ENCODE data around the gene TNFAIP8L2.
A peak's percentile ranks its signal among the peaks of the same experiment; 100 is the strongest.
"Not testable (repeated sequence)": the region's sequence is repeated elsewhere in the genome, so short reads cannot be mapped to it uniquely, and the experiment has no call there.

The TNFAIP8L2 gene

DNA sequence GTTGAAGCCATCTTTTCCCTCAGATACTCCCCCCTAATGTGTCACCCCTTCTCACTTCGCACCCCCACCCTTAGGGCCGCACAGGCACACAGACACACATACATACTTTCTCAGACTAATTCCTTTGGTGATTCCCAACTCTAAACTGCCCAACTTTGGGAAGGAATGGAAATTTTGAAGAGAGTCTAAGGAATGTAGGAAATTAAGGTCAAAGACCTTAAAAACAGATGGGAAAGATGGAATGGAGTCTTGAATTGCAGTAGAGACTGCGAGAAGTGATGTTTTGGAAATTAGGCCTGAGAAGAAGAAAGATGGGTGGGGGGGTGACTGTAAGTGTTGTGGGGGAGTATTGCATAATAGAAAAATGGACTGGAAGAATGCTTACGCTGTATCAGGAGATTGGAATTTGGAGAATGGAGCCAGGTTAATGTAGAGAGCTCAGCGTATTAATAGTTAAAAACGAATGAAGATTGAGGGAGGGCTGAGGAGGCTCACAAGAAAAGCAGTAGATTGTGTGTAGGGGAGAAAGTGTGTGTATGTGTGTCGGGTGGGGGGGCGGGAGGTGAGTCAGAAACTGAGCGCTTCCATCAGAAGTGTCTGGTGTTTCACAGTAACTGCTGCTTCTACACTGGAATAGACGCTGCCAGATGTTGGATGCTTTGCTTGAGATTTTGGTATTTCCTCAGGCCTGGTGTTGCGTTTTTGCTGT lies 43.6 kb downstream of the TNFAIP8L2 start:
- DNase-seq, result no peak
- TF ChIP-seq EZH2phosphoT487 (IDR thresholded peaks at IDR 0.05; ENCODE audit: low read length) (no peak), EZH2 (optimal IDR thresholded peaks at IDR 0.05; ENCODE audit: low read depth, low read length) (no peak)
- TF ChIP-seq, protein P1, sequence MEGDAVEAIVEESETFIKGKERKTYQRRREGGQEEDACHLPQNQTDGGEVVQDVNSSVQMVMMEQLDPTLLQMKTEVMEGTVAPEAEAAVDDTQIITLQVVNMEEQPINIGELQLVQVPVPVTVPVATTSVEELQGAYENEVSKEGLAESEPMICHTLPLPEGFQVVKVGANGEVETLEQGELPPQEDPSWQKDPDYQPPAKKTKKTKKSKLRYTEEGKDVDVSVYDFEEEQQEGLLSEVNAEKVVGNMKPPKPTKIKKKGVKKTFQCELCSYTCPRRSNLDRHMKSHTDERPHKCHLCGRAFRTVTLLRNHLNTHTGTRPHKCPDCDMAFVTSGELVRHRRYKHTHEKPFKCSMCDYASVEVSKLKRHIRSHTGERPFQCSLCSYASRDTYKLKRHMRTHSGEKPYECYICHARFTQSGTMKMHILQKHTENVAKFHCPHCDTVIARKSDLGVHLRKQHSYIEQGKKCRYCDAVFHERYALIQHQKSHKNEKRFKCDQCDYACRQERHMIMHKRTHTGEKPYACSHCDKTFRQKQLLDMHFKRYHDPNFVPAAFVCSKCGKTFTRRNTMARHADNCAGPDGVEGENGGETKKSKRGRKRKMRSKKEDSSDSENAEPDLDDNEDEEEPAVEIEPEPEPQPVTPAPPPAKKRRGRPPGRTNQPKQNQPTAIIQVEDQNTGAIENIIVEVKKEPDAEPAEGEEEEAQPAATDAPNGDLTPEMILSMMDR (IDR thresholded peaks at IDR 0.05; ENCODE audit: low read length), result no peak
- Histone ChIP-seq H3F3A (ENCODE audit: insufficient read depth, low read length) (peaks cover 8% of the 10 kb centered on the region), H2AFZ (ENCODE audit: low read length) (no peak overlapping the region), H3K4me3 (ENCODE audit: low read length) (peak overlapping the region; percentile 93), H3K9me2 (replicated peaks; ENCODE audit: insufficient read depth, low read length) (no peaks in the 10 kb centered on the region), H3K9me3 (replicated peaks; ENCODE audit: insufficient read depth, low read length) (no peaks in the 10 kb centered on the region), H4K20me1 (ENCODE audit: insufficient read depth, low read length) (no peaks in the 10 kb centered on the region; the same call in 1 of the 2 replicates), H3K9ac (ENCODE audit: low read length) (peak overlapping the region; percentile 68; the same call in 1 of the 2 replicates), H3K27ac (ENCODE audit: low read length) (no peak overlapping the region), H3K27me3 (replicated peaks; ENCODE audit: insufficient read depth, low read length) (no peaks in the 10 kb centered on the region), H3K79me2 (ENCODE audit: low read length) (peaks cover 64% of the 10 kb centered on the region), H3K4me1 (ENCODE audit: low read length) (peaks cover 9% of the 10 kb centered on the region), H3K4me2 (ENCODE audit: low read depth, low read length) (peak overlapping the region; percentile 89), H3K36me3 (replicated peaks; ENCODE audit: insufficient read depth, low read length) (0 out of 2 replicates have a peak, but pooled peaks cover 7% of the 10 kb centered on the region)

DNA sequence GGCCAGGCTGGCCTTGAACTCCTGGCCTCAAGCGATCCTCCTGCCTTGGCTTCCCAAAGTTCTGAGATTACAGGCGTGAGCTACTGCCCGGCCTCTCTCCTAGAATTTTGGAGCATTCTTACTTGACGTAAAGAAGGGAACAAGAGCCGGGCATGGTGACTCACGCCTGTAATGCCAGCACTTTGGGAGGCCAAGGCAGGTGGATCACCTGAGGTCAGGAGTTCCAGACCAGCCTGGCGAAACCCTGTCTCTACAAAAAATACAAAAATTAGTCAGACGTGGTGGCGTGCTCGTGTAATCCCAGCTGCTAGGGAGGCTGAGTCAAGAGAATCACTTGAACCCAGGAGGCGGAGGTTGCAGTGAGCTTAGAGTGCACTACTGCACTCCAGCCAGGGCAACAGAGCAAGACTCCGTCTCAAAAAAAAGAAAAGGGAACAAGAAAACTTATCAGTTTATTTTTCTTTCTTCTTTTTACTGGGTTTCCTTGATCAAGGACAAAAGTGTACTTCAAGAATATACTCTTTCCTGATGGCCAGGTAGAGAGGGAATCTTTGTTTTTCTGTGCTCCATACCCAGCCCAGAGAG lies 49.0 kb downstream of the TNFAIP8L2 start:
- not testable (repeated sequence) for H3K4me1 ChIP-seq (ENCODE audit: low read length); H4K20me1 ChIP-seq (ENCODE audit: insufficient read depth, low read length); H3F3A ChIP-seq (ENCODE audit: insufficient read depth, low read length); H3K27me3 ChIP-seq (replicated peaks; ENCODE audit: insufficient read depth, low read length); H2AFZ ChIP-seq (ENCODE audit: low read length); H3K4me2 ChIP-seq (ENCODE audit: low read depth, low read length); H3K9me3 ChIP-seq (replicated peaks; ENCODE audit: insufficient read depth, low read length); DNase-seq; H3K9ac ChIP-seq (ENCODE audit: low read length); H3K4me3 ChIP-seq (ENCODE audit: low read length); H3K9me2 ChIP-seq (replicated peaks; ENCODE audit: insufficient read depth, low read length); H3K27ac ChIP-seq (ENCODE audit: low read length)
- Histone ChIP-seq H3K36me3 (replicated peaks; ENCODE audit: insufficient read depth, low read length) (0 out of 2 replicates have a peak, but pooled peaks cover 18% of the 10 kb centered on the region), H3K79me2 (ENCODE audit: low read length) (peaks cover 86% of the 10 kb centered on the region)

All from MM.1S (cell line).